GM08714 (cell line): ENCODE data around the gene PNPLA5.
"Not testable (repeated sequence)": the region's sequence is repeated elsewhere in the genome, so short reads cannot be mapped to it uniquely, and the experiment has no call there.

Experiments
- H3K4me3 ChIP-seq: fragments of 200-500 bp; sonication (Bioruptor generic); 2 replicates; pipeline ENCODE4 v1.5.1; 2014; ENCODE audit warnings: mild to moderate bottlenecking, low read length, inconsistent platforms
- ZNF274 ChIP-seq: IDR thresholded peaks from 2 replicates; pipeline ENCODE4 v1.6.1; 2012; ENCODE audit warnings: mild to moderate bottlenecking, low read depth, low read length

The PNPLA5 gene

DNA sequence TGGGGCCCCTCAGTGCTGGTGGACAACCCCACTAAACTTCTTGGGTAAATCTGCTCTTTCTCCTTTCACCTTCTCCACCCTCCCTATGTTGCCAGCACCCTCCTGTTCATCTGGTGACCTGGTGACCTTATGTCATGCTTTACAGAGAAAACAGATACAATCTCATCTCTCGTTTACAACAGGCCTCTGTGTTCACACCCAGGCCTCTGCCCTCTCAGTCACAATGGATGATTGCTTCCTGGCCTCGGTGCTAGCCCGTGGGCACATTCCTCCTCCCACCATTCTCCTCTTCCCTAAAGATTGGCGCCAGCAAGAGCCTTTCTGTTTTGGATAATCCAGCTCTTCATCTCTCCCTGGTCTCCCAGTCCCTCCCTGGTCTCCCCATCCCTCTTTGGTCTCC lies 19.5 kb upstream of the PNPLA5 start:
- no peak for TF ChIP-seq ZNF274
- no peak overlapping the region for H3K4me3 ChIP-seq

GRCh38 chr22:43910178-43910695 lies 18.4 kb upstream of the PNPLA5 start:
- no peak overlapping the region for H3K4me3 ChIP-seq
- no peak for TF ChIP-seq ZNF274

- no peak for TF ChIP-seq ZNF274
Measured at GRCh38 chr22:43909708-43910107, 17.9 kb upstream of the PNPLA5 start.

GRCh38 chr22:43905681-43906080 lies 13.9 kb upstream of the PNPLA5 start:
- TF ChIP-seq ZNF274 = no peak
- no peak overlapping the region for H3K4me3 ChIP-seq

More at GRCh38 chr22:43909708-43910107, 17.9 kb upstream of the PNPLA5 start:
- no peak overlapping the region for H3K4me3 ChIP-seq

DNA sequence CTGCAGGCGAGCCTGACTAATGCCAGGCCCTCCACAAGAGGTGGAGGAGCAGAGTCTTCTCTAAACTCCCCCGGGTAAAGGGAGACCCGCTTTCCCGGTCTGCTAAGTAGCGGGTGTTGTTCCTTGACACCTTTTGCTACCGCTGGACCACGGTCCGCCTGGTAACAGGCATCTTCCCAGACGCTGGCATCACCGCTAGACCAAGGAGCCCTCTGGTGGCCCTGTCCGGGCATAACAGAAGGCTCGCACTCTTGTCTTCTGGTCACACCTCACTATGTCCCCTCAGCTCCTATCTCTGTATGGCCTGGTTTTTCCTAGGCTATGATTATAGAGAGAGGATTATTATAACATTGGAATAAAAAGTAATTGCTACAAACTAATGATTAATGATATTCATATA lies 12.6 kb upstream of the PNPLA5 start:
- not testable (repeated sequence) for H3K4me3 ChIP-seq

GRCh38 chr22:43903033-43903432 lies 11.2 kb upstream of the PNPLA5 start:
- H3K4me3 ChIP-seq = not testable (repeated sequence)

DNA sequence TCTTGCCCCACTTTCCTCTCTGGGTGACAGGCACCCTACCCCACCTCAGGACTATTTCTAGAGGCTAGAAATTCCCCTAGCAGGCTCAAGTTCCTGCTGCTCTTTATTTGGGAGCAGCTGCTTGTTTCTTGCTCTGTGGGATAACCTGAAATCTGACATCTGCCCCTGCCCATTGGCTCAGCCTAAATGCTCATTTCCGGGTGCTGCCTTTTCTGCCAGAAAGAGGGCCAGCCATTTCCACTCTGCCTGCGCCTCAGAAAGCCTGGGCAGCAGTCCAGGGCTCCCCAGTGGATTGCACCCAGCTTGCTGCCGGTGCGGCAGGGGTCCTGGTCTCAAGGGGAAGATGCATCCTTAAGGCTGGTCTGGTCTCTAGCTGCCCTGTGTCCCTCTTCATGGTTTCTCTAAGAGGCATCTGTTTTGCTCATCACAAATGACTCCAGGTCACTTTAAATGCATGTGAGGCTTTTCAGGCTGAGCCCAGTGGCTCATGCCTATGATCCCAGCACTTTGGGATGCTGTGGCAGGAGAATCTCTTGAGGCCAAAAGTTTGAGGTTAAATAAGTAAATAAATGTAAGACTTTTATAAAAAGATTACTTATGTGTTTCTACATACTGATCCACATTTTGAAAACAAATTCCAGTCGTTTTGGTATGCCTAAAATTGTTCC lies 10.3 kb upstream of the PNPLA5 start:
- no peak overlapping the region for H3K4me3 ChIP-seq
- TF ChIP-seq ZNF274 = no peak

DNA sequence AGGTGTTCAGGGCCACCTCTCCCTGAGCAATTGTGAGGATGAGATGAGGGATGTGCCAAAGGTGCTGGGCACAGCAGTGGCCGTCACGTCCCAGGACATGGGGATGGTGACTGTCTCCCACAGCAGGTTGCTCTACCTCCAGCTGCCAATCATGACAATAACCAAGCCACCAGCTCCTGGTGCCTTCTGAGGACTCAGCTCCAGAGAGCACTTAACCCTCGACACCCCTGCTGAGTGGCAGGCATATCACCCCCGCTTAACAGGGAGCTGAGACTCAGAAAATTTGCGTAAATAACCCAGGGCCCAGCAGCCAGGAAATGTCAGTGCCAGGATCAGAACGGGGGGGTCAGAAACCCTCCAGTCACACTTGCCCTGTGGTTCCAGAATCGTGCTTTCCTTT lies 8.4 kb upstream of the PNPLA5 start:
- TF ChIP-seq ZNF274 = no peak
- H3K4me3 ChIP-seq = no peak overlapping the region

- H3K4me3 ChIP-seq = no peak overlapping the region
- TF ChIP-seq ZNF274 = no peak
Measured at GRCh38 chr22:43897751-43898261, 6.0 kb upstream of the PNPLA5 start.

- no peak overlapping the region for H3K4me3 ChIP-seq
- TF ChIP-seq ZNF274 = no peak
Measured at GRCh38 chr22:43895986-43896645, 4.3 kb upstream of the PNPLA5 start.

GRCh38 chr22:43894122-43894521 lies 2.3 kb upstream of the PNPLA5 start:
- no peak for TF ChIP-seq ZNF274
- no peak overlapping the region for H3K4me3 ChIP-seq

DNA sequence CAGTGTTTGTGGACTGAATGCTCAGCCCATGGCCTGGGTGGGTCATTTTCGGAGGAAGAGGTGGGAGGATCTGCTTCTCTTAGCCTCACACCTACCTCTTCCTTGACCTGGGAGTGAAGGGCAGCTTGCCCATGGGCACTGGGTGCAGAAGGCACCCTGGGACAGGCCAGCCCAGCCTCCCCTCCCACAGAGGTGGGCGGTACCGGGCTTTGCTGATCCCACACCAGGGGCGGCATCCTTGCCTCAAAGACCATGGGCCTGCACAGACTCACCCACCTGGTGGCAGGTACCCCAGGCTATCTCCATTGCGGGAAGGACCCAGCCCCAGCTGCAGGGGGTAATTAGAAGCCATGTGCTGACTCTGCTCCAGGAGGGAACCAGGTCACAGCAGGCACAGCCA lies 1.5 kb upstream of the PNPLA5 start:
- no peak overlapping the region for H3K4me3 ChIP-seq
- TF ChIP-seq ZNF274 = no peak

DNA sequence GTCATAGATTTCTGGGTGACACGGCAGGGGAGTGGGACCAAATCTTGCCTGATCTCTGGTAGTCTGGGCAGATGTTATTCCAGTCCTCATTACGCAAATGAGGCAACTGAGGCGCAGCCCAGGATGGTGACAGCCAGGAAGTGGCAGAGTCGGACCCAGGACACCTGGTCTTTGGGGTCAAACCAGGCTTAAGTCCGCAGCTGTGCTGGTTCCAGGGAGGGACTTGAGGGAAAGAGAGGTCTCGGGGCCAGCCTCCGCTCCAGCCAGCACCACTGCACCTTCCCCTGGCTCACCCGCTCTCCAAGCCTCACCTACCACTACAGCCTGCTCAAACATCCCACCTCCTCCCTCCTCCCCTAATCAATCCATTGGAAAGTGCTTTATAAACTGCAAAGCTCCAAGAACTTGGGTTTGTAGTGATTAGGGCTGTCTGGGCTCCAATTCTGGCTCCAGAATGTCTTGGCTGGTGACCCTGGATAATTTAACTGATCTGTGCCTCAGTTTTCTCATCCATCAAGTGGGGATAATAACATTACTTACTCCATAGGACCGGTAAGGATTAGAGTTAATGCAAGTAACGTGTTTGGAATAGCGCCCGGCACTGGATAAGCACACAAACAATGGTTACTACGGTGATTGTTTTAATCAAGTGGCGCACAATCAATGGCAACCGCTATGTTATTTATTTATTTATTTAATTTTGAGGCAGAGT lies 526 bp upstream of the PNPLA5 start:
- H3K4me3 ChIP-seq = no peak overlapping the region
- no peak for TF ChIP-seq ZNF274

DNA sequence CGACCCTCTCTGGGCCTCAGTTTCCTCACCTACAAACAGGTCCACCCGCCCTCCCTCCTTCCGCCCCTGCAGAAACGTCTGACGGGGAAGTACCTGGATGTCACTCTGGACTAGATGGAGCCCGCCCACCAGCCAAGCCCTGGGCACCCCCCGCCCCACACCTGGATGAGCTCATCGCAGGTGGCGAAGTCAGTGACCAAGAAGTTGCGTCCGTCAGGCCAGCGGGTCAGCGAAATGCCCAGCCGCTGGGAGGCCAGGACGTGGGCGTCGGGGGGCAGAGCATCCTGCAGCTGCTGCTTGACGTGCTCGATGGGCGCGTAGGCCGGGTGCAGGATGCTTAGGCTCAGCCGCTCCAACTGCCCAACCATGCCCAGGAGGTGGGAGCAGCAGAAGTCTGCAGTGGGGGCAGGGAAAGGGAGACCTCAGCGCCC lies 897 bp downstream of the PNPLA5 start:
- no peak overlapping the region for H3K4me3 ChIP-seq
- no peak for TF ChIP-seq ZNF274

- no peak overlapping the region for H3K4me3 ChIP-seq
- no peak for TF ChIP-seq ZNF274
Measured at GRCh38 chr22:43889860-43890253, 2.0 kb downstream of the PNPLA5 start.
